ENCODE data around the gene LTBP4. TPM values are rescaled to one million over a fixed set of nuclear protein-coding genes. Genes with fewer than 3 reads are reported as not detected.

LTBP4 gene
- total RNA-seq, 5 donors from 2014 or later (not counting 1 experiment from before 2014, with no cell fraction given): 90.9 to 215 (median 160) TPM

DNA sequence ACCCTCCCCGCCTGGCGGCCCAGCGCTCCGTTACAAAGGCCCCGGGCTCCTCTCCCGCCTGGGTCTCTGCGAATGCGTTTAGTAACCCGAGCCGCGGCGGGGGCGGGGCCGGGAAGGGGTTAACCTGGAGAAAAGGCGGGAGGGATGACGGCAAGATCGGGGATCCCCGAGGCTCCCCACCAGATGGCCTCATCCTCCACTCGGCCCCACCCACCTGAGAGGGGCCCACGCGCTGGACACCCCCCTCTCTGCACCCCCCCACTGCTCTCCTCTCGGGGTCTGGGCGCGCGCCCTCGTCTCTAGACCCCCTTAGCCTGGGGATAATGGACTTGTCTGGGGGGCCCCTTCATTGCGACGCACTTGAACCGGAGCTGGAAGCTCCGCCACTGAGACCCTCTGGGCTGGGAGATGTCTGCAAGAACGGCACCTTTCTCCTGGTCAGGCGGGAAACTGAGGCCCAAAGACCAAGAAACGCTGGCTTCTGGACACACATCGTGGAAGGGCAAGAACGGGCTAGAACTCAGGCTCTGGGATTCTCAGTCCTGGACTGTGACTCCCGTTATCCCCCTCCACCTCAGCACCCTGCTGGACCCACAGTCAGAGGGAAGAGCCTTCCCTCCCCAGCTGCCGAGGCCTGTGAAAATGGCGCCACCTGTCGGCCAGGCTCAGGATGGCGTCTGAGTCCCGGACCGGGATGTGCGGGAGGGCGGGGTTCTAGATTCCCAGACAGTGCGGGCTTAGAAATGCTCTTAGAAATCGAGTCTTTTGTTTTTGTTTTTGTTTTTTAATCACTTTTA lies 2.9 kb upstream of the LTBP4 start:
- H3K27ac ChIP-seq (ENCODE audit: low read length): no peak overlapping the region
- Mint-ChIP-seq H3K27me3 (peaks cover 22 to 44% of the 10 kb centered on the region in 2 donors), H3K9me3 (no peaks in the 10 kb centered on the region), H3K4me1 (peaks cover 51 to 58% (median 51%) of the 10 kb centered on the region in 3 donors), H3K36me3 (no peaks in the 10 kb centered on the region), H3K4me3 (peak overlapping the region in 2 of 3 donors; percentile 13 to 84), H3K27ac (no peak overlapping the region)
- no peaks in the 10 kb centered on the region for H3K9me3 ChIP-seq
- peak; percentile 43 to 90 (median 73) for DNase-seq
- H3K4me1 ChIP-seq (ENCODE audit: control insufficient read depth in 1 of 2, extremely low read depth in 1 of 2, insufficient read depth in 2 of 2, low read length in 2 of 2): peaks cover 5 to 79% of the 10 kb centered on the region in 2 experiments
- WGBS (ENCODE audit: insufficient coverage): 5% methylated on average over 13 of the region's 46 CpGs
- H3K27me3 ChIP-seq (replicated peaks in 1 of 2; ENCODE audit: control insufficient read depth in 2 of 2, extremely low read depth in 1 of 2, insufficient read depth in 2 of 2, low read length in 1 of 2): peaks cover 6 to 74% of the 10 kb centered on the region in 2 experiments
- ChIA-PET CTCF (interaction anchor here in 1 of 2 donors (0.6 to 2.7 kb wide), 6 partner anchors 12 to 293 kb away, joined by 3 to 7 read pairs (median 4); no protein-coding TSS in a partner anchor), POLR2A (no interaction called here)
- ATAC-seq (replicated peaks in 1 of 4): peak; percentile 57 to 69 (median 60)
- H3K4me3 ChIP-seq (ENCODE audit: control insufficient read depth in 1 of 2, extremely low read depth in 1 of 2, low read length in 1 of 2): no peak overlapping the region
- no peaks in the 10 kb centered on the region for H3K36me3 ChIP-seq (ENCODE audit: control insufficient read depth in 2 of 2, extremely low read depth in 1 of 2, insufficient read depth in 1 of 2, low read length in 1 of 2)

DNA sequence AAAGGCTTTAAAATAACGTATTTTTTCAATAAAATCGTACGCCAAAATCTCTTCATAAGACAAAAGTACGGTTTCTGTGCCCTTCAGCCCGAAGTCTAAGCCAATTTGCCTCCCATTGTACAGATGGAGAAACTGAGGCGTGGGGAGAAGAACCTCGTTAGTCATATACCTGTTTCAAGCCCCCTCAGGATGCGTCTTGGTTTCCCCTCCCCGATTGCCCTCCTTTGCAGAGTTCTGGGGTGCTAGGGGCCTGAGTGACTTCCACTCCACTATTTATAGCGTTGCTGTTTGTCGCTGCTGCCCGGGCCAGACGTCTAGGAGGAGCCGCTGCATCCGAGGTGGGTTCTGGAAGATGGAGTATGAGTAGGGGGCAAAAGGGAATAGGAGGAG lies 2.3 kb upstream of the LTBP4 start:
- peak overlapping the region in 1 of 3 donors; percentile 84 for H3K4me3 Mint-ChIP-seq
- no peak for DNase-seq
- WGBS (ENCODE audit: insufficient coverage): 0% methylated on average over 2 of the region's 15 CpGs
- Histone ChIP-seq H3K36me3 (ENCODE audit: control insufficient read depth in 2 of 2, extremely low read depth in 1 of 2, insufficient read depth in 1 of 2, low read length in 1 of 2) (no peaks in the 10 kb centered on the region), H3K9me3 (no peaks in the 10 kb centered on the region), H3K4me3 (ENCODE audit: control insufficient read depth in 1 of 2, extremely low read depth in 1 of 2, low read length in 1 of 2) (no peak overlapping the region), H3K27me3 (replicated peaks in 1 of 2; ENCODE audit: control insufficient read depth in 2 of 2, extremely low read depth in 1 of 2, insufficient read depth in 2 of 2, low read length in 1 of 2) (peaks cover 6 to 74% of the 10 kb centered on the region in 2 experiments), H3K4me1 (ENCODE audit: control insufficient read depth in 1 of 2, extremely low read depth in 1 of 2, insufficient read depth in 2 of 2, low read length in 2 of 2) (peaks cover 5 to 85% of the 10 kb centered on the region in 2 experiments), H3K27ac (ENCODE audit: low read length) (no peak overlapping the region)
- CTCF ChIA-PET: interaction anchor here (0.6 to 2.7 kb wide), 8 partner anchors 11 to 294 kb away, joined by 3 to 7 read pairs (median 3); no protein-coding TSS in a partner anchor
- ATAC-seq (replicated peaks in 1 of 4): no peak
- no peak overlapping the region for H3K27ac Mint-ChIP-seq
- POLR2A ChIA-PET: no interaction called here
- H3K36me3 Mint-ChIP-seq: no peaks in the 10 kb centered on the region
- no peaks in the 10 kb centered on the region for H3K9me3 Mint-ChIP-seq
- H3K4me1 Mint-ChIP-seq: peaks cover 54 to 64% (median 56%) of the 10 kb centered on the region in 3 donors
- peaks cover 22 to 44% of the 10 kb centered on the region in 2 donors for H3K27me3 Mint-ChIP-seq

DNA sequence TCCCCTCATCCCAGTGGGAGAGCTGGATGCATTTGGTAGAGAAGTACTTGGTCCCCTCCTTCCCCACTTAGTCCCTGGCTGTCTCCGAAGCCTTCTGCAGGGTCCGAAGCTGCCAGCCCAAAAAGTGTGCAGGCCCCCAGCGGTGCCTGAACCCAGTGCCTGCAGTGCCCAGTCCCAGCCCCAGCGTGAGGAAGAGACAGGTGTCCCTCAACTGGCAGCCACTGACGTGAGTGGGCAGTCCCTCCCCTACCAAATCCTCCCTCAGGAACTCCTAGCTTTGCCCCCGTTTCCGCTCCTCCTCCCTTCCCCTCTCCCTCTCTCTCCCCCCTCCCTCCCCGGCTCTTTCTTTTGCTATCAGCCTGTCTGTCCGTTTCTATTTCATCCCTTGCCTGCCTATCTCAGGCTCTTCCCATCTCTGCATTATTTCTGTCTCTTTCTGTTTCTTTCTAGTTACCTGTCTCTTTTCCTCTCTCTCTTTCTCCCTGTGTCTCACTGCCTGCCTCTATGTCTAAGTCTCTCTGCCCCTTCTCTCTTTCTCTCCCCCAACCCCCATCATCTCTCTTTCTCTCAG lies 1.8 kb upstream of the LTBP4 start:
- POLR2A ChIA-PET: no interaction called here
- Mint-ChIP-seq H3K36me3 (no peaks in the 10 kb centered on the region), H3K9me3 (no peaks in the 10 kb centered on the region), H3K4me3 (peak overlapping the region in 2 of 3 donors; percentile 35 to 84), H3K27ac (no peak overlapping the region), H3K27me3 (peaks cover 22 to 44% of the 10 kb centered on the region in 2 donors), H3K4me1 (peaks cover 54 to 65% (median 58%) of the 10 kb centered on the region in 3 donors)
- CTCF ChIA-PET: interaction anchor here (0.6 to 2.7 kb wide), 6 partner anchors 10 to 135 kb away, joined by 3 to 7 read pairs (median 3); no protein-coding TSS in a partner anchor
- Histone ChIP-seq H3K4me3 (ENCODE audit: control insufficient read depth in 1 of 2, extremely low read depth in 1 of 2, low read length in 1 of 2) (no peak overlapping the region), H3K9me3 (no peaks in the 10 kb centered on the region), H3K4me1 (ENCODE audit: control insufficient read depth in 1 of 2, extremely low read depth in 1 of 2, insufficient read depth in 2 of 2, low read length in 2 of 2) (peaks cover 7 to 86% of the 10 kb centered on the region in 2 experiments), H3K27me3 (replicated peaks in 1 of 2; ENCODE audit: control insufficient read depth in 2 of 2, extremely low read depth in 1 of 2, insufficient read depth in 2 of 2, low read length in 1 of 2) (peaks cover 6 to 77% of the 10 kb centered on the region in 2 experiments), H3K27ac (ENCODE audit: low read length) (no peak overlapping the region), H3K36me3 (ENCODE audit: control insufficient read depth in 2 of 2, extremely low read depth in 1 of 2, insufficient read depth in 1 of 2, low read length in 1 of 2) (no peaks in the 10 kb centered on the region)
- DNase-seq: peak in 1 of 35 experiments; percentile 51
- no peak for ATAC-seq (replicated peaks in 1 of 4)
- WGBS (ENCODE audit: insufficient coverage): 5% methylated on average over 9 of the region's 9 CpGs

- DNase-seq: peak in 1 of 35 experiments; percentile 24
- H3K9me3 ChIP-seq: no peaks in the 10 kb centered on the region
- Mint-ChIP-seq H3K4me1 (peaks cover 51 to 64% (median 62%) of the 10 kb centered on the region in 3 donors), H3K4me3 (peak overlapping the region; percentile 42 to 84 (median 47)), H3K27me3 (peaks cover 22 to 44% of the 10 kb centered on the region in 2 donors), H3K36me3 (no peaks in the 10 kb centered on the region), H3K27ac (no peak overlapping the region), H3K9me3 (no peaks in the 10 kb centered on the region)
- ChIA-PET POLR2A (no interaction called here), CTCF (interaction anchor here in 1 of 2 donors (1.1 to 2.7 kb wide), 4 partner anchors 29 to 136 kb away, joined by 3 to 7 read pairs (median 6); no protein-coding TSS in a partner anchor)
- H3K4me1 ChIP-seq (ENCODE audit: control insufficient read depth in 1 of 2, extremely low read depth in 1 of 2, insufficient read depth in 2 of 2, low read length in 2 of 2): peaks cover 11 to 86% of the 10 kb centered on the region in 2 experiments
- peak overlapping the region in 1 of 2 donors; percentile 17 for H3K4me3 ChIP-seq (ENCODE audit: control insufficient read depth in 1 of 2, extremely low read depth in 1 of 2, low read length in 1 of 2)
- peaks cover 6 to 74% of the 10 kb centered on the region in 2 experiments for H3K27me3 ChIP-seq (replicated peaks in 1 of 2; ENCODE audit: control insufficient read depth in 2 of 2, extremely low read depth in 1 of 2, insufficient read depth in 2 of 2, low read length in 1 of 2)
- no peaks in the 10 kb centered on the region for H3K36me3 ChIP-seq (ENCODE audit: control insufficient read depth in 2 of 2, extremely low read depth in 1 of 2, insufficient read depth in 1 of 2, low read length in 1 of 2)
- H3K27ac ChIP-seq (ENCODE audit: low read length): no peak overlapping the region
- WGBS (ENCODE audit: insufficient coverage): 9% methylated on average over 34 of the region's 43 CpGs
- ATAC-seq (replicated peaks in 1 of 4): no peak
Observed at GRCh38 chr19:40599902-40600569, 1.1 kb upstream of the LTBP4 start.

DNA sequence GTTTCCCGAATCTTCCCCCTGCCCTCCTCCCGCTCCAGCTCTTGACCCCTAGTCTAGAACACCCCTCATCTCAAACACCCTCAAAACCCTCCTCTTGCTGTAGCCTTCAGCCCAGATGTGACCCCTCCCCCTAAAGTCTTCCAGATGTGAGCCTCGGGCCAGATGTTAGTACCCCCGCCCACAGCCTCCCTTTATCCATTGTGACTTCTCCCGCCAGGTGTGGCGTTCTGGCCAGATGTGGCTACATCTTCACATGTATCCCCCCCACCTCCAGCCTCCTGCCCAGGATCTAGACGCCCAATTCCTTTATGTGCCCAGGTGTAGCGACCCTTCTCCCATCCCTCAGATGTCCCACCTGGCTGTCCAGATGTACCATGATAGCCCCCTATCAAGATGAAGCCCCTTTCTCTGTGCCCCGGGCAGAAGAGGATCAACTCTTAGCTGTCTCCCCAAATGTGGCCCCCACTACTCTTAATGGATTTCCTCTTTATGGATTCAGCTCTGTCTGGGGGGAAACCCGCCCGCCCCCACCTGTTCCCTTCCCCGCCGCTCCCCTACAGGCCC lies 517 bp upstream of the LTBP4 start:
- peaks cover 22 to 44% of the 10 kb centered on the region in 2 donors for H3K27me3 Mint-ChIP-seq
- H3K27ac ChIP-seq (ENCODE audit: low read length): no peak overlapping the region
- WGBS (ENCODE audit: insufficient coverage): 16% methylated on average over 8 of the region's 13 CpGs
- peaks cover 56 to 68% (median 65%) of the 10 kb centered on the region in 3 donors for H3K4me1 Mint-ChIP-seq
- no peaks in the 10 kb centered on the region for H3K36me3 Mint-ChIP-seq
- peak overlapping the region in 1 of 2 donors; percentile 17 for H3K4me3 ChIP-seq (ENCODE audit: control insufficient read depth in 1 of 2, extremely low read depth in 1 of 2, low read length in 1 of 2)
- peaks cover 6 to 69% of the 10 kb centered on the region in 2 experiments for H3K27me3 ChIP-seq (replicated peaks in 1 of 2; ENCODE audit: control insufficient read depth in 2 of 2, extremely low read depth in 1 of 2, insufficient read depth in 2 of 2, low read length in 1 of 2)
- DNase-seq (no peak), ATAC-seq (replicated peaks in 1 of 4) (no peak)
- ChIA-PET CTCF (interaction anchor here in 1 of 2 donors (1.5 to 2.7 kb wide), 3 partner anchors 30 to 51 kb away, joined by 4 to 7 read pairs (median 7); no protein-coding TSS in a partner anchor), POLR2A (no interaction called here)
- H3K36me3 ChIP-seq (ENCODE audit: control insufficient read depth in 2 of 2, extremely low read depth in 1 of 2, insufficient read depth in 1 of 2, low read length in 1 of 2): no peaks in the 10 kb centered on the region
- no peaks in the 10 kb centered on the region for H3K9me3 Mint-ChIP-seq
- H3K27ac Mint-ChIP-seq: no peak overlapping the region
- peaks cover 13 to 89% of the 10 kb centered on the region in 2 experiments for H3K4me1 ChIP-seq (ENCODE audit: control insufficient read depth in 1 of 2, extremely low read depth in 1 of 2, insufficient read depth in 2 of 2, low read length in 2 of 2)
- H3K4me3 Mint-ChIP-seq: peak overlapping the region; percentile 42 to 84 (median 47)
- H3K9me3 ChIP-seq: no peaks in the 10 kb centered on the region
